ENCODE measurements around the gene STX3.

STX3 gene

GRCh38 chr11:59754859-59755700 is at the start of gene STX3:
STX3 (plus strand) TSS chr11:59755376; CDS start chr11:59755606, 230 bp downstream.
- peak; percentile 86 for DNase-seq (ENCODE audit: low spot score)

GRCh38 chr11:59706518-59707285 is 48.5 kb upstream of the STX3 start:
- no peak for DNase-seq (ENCODE audit: low spot score)

- DNase-seq (ENCODE audit: low spot score), result no peak
Measured at GRCh38 chr11:59707371-59707770, 47.8 kb upstream of the STX3 start.

- DNase-seq (ENCODE audit: low spot score), result no peak
Measured at GRCh38 chr11:59708537-59708936, 46.6 kb upstream of the STX3 start.

GRCh38 chr11:59710136-59710847 is 44.9 kb upstream of the STX3 start:
- DNase-seq (ENCODE audit: low spot score), result no peak

GRCh38 chr11:59713745-59714144 is 41.4 kb upstream of the STX3 start, which contains the start of gene OR10V1:
OR10V1 (minus strand) TSS chr11:59713845; CDS start chr11:59713845, 0 bp downstream.
- DNase-seq (ENCODE audit: low spot score), result no peak

GRCh38 chr11:59716051-59716450 is 39.1 kb upstream of the STX3 start:
- no peak for DNase-seq (ENCODE audit: low spot score)

GRCh38 chr11:59719556-59719955 is 35.6 kb upstream of the STX3 start:
- no peak for DNase-seq (ENCODE audit: low spot score)

- DNase-seq (ENCODE audit: low spot score), result no peak
Measured at GRCh38 chr11:59724066-59724465, 31.1 kb upstream of the STX3 start.

- DNase-seq (ENCODE audit: low spot score), result no peak
Measured at GRCh38 chr11:59727426-59727825, 27.8 kb upstream of the STX3 start.

- DNase-seq (ENCODE audit: low spot score), result no peak
Measured at GRCh38 chr11:59728154-59728553, 27.0 kb upstream of the STX3 start.

GRCh38 chr11:59728913-59729312 is 26.3 kb upstream of the STX3 start:
- no peak for DNase-seq (ENCODE audit: low spot score)

GRCh38 chr11:59729834-59730233 is 25.3 kb upstream of the STX3 start:
- no peak for DNase-seq (ENCODE audit: low spot score)

- DNase-seq (ENCODE audit: low spot score), result no peak
Measured at GRCh38 chr11:59730896-59731565, 24.1 kb upstream of the STX3 start.

GRCh38 chr11:59746111-59746510 is 9.1 kb upstream of the STX3 start:
- no peak for DNase-seq (ENCODE audit: low spot score)

- DNase-seq (ENCODE audit: low spot score), result peak; percentile 86
Measured at GRCh38 chr11:59753650-59754493, 1.3 kb upstream of the STX3 start.

GRCh38 chr11:59754494-59754858 is 700 bp upstream of the STX3 start:
- peak; percentile 50 for DNase-seq (ENCODE audit: low spot score)

- DNase-seq (ENCODE audit: low spot score), result peak; percentile 56
Measured at GRCh38 chr11:59755701-59756557, 753 bp downstream of the STX3 start.

GRCh38 chr11:59756558-59756840 is 1.3 kb downstream of the STX3 start:
- DNase-seq (ENCODE audit: low spot score), result peak; percentile 11

GRCh38 chr11:59756845-59757244 is 1.7 kb downstream of the STX3 start:
- DNase-seq (ENCODE audit: low spot score), result peak; percentile 19

All from cerebellar cortex (tissue), 1 donor.